GM19467 (cell line): ENCODE results near the gene RXFP4.
"Not testable (repeated sequence)": the region's sequence is repeated elsewhere in the genome, so short reads cannot be mapped to it uniquely, and the experiment has no call there.

Experiments used
- ATAC-seq: cut with Tn5 transposase; IDR thresholded peaks from one replicate; pipeline ENCODE4 v1.9.1; 2021; ENCODE audit warnings: mild to moderate bottlenecking, moderate library complexity; ENCODE audit not compliant: unreplicated experiment

The RXFP4 gene, protein sequence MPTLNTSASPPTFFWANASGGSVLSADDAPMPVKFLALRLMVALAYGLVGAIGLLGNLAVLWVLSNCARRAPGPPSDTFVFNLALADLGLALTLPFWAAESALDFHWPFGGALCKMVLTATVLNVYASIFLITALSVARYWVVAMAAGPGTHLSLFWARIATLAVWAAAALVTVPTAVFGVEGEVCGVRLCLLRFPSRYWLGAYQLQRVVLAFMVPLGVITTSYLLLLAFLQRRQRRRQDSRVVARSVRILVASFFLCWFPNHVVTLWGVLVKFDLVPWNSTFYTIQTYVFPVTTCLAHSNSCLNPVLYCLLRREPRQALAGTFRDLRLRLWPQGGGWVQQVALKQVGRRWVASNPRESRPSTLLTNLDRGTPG

GRCh38 chr1:155940993-155941844, at the start of gene RXFP4:
RXFP4 (plus strand) TSS chr1:155941638; CDS start chr1:155941710, 72 bp downstream.
- ATAC-seq: no peak

GRCh38 chr1:155892796-155893195, 48.6 kb upstream of the RXFP4 start:
- no peak for ATAC-seq

DNA sequence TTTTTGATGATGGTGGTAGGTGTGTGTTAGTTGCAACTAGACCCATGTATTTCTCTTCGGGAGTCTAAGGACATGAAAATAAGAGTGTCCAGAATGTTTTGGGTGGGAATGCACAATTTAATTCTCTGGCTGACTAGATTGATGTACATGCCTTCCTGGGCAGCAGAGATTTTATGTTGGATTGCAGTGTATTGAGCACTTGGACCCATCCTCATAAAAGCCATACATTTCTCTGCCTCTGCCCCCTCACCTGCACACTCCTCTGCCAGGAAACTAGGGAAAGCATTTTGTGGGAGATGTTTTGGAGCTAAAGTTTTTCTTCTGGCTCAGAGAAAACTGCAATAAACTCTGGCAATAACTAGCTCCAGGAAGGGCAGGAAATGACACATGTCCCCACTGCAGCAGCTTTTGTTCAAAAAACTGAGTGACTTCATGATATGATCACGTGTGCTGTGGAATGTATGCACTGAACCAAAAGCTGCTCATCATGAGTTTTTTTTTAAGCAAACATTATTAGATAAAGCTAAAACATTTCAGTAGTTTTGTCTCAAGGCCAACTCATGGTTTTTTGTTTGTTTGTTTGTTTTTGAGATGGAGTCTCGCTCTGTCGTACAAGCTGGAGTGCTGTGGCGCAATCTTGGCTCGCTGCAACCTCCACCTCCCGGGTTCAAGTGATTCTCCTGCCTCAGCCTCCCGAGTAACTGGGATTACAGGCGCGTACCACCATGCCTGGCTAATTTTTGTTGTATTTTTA, 47.9 kb upstream of the RXFP4 start:
- no peak for ATAC-seq

GRCh38 chr1:155895617-155896016, 45.8 kb upstream of the RXFP4 start:
- not testable (repeated sequence) for ATAC-seq

DNA sequence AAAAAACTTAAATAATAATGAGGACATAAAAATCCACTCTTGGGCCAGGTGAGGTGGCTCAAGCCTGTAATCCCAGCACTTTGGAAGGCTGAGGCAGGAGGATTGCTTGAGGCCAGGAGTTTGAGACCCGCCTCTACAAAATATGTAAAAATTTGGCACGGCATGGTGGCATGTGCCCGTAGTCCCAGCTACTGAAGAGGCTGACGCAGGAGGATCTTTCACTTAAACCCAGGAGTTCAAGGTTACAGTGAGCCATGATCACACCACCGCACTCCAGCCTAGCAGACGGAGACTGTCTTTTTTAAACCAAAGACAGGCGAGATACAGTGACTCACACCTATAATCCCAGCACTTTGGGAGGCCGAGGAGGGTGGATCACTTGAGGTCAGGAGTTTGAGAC, 45.0 kb upstream of the RXFP4 start:
- ATAC-seq: not testable (repeated sequence)

GRCh38 chr1:155897746-155898145, 43.7 kb upstream of the RXFP4 start:
- ATAC-seq: no peak

DNA sequence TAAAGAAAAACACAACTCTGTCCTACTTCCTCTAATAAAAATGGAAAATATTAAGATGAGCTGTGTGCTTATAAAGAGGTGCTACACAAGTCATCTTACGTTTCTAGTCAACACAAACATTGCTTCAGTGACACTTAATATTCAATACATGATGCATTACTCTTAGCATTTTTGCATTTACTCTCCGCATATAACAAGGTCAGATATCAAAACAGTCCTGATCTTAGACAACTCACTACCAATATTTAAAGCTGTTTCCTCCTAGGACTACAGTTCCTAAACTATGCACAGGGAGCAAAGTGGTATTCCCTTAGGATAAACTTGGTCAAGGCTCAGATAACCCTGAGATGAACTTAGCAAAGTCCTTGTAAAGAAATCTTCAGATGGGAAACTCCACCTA, 42.5 kb upstream of the RXFP4 start:
- ATAC-seq: no peak

- ATAC-seq: no peak
Measured at GRCh38 chr1:155899683-155900082, 41.8 kb upstream of the RXFP4 start.

DNA sequence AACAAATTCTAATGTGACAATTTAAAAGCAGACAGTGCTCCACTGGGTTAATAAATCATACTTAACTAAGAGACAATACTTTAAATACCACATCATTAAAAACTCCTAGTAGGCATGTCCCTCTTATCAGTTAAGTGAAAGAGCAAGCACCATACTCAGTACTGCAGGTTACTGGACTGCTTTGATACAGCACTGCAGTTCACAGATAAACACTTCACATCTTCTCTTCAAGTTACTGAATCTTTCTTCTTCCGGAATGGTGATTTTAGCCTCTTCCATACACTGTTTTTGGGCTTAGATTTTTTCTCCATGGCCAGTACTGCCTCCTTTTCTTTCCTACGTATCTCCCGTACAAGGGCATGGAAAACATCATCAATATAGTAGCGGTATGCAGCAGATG, 41.3 kb upstream of the RXFP4 start:
- no peak for ATAC-seq

DNA sequence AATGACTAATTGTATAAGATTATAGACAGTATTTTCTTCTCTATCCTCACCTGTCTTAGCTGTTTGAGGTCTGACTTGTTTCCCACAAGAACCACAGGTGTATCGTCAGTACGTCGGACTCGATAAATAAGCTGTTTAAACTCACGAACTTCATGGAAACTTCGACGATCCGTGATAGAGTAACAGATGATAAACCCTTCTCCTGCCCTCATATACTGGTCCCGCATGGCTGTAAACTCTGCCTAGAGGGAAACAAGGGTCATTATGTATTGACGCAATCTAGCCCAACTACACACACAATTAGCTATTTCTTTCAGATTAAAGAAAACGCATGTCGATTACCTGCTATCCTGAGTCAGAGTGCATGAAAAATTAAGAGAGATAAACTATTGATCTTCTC, 37.2 kb upstream of the RXFP4 start:
- no peak for ATAC-seq

- no peak for ATAC-seq
Measured at GRCh38 chr1:155909894-155910293, 31.5 kb upstream of the RXFP4 start.

GRCh38 chr1:155910621-155911121, 30.8 kb upstream of the RXFP4 start:
- ATAC-seq: no peak

DNA sequence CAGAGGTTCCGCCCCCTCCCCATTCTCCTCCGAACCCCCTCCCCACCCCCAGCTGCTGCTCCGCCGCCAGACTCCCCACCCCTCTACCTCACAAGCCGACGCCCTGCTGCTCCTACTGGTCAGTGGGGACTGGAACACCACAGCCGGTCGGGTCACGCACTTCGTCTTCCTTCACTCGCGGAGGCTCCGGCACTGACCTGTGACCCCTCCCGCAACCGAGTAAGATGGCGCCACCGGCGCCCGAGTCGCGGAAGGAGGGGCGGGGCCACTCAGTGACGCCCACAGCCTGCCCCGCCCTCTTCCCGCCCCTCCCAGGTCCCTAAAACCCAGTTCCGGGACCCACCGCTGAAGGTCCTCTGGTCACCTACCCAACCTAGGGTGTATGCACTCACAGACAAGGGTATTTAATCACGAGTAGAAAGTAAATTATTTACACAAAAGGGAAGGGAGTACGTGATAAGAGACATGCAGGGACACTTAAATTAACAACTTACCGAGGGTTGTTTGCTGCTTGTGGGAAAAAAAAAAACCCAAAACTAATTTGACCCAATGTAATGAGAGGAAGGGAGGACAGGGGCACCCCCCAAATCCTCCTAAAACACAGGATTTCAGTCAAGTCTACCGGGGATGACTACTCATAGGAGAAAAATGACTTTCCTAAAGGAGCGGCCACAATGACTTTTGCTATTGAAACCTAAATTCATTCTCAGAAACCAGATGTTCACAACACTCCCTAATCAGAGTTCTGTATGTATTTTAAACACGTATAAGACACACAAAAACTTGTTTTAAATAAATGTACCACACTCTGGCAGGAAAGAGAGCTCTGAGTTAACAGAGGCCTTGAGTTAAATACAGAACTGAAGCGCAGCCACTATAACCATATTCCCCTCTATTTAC, 30.0 kb upstream of the RXFP4 start, which contains the start of gene RIT1:
TSS of gene RIT1 (minus strand) at position 194 of the 900 bp plus-strand sequence. CDS start 588 bp downstream, outside the sequence.
- ATAC-seq: peak; percentile 79

GRCh38 chr1:155912056-155912536, 29.3 kb upstream of the RXFP4 start:
- ATAC-seq: no peak

GRCh38 chr1:155913969-155914757, 27.3 kb upstream of the RXFP4 start:
- ATAC-seq: no peak

DNA sequence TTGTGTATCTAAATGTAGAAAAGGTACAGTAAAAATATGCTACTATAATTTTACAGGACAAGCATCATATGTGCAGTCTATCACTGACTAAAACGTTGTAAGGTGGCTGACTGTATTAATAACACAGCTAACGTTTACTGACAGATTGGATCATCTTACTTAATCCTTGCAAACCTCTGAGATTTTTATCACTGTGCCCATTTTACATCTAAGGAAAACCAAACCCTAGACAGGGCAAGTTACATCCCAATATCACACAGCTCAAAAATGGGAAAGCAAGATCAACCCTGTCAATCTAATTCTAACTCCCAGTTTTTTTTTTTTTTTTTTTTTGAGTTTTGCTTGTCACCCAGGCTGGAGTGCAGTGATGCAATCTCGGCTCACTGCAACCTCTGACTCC, 22.8 kb upstream of the RXFP4 start:
- no peak for ATAC-seq

DNA sequence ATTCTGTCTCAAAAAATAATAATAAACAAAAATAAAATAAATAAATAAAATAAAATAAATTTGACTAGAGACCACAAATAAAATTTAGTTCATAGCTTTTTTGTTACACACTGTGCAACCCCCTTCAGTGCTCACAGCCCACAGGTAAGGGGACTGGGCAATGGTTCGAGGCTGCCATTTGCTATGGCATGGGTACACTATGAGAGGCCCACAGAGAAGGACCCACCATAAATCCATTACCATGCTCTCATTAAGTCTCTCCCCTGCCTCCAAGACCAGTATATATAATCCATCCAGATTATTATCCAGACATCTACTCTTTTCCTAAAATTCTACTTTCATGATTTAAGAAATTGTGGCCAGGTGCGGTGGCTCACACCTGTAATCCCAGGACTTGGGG, 21.6 kb upstream of the RXFP4 start:
- no peak for ATAC-seq

DNA sequence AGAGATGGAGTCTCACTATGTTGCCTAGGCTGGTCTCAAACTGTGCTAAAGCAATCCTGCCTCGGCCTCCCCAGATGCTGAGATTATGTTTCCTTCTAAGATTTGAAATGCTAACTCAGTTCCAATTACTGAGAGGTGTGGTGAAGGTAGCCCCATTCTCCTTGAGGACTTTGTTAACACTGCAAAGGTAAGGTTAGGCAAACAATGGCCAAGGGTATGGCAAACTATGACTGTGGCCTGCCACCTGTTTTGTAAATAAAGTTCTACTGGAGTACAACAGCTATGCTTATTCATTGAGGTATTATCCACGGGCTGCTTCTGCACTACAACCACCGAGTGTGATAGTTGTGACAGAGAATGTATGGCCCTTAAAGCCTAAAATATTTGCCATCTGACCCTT, 20.7 kb upstream of the RXFP4 start:
- no peak for ATAC-seq

DNA sequence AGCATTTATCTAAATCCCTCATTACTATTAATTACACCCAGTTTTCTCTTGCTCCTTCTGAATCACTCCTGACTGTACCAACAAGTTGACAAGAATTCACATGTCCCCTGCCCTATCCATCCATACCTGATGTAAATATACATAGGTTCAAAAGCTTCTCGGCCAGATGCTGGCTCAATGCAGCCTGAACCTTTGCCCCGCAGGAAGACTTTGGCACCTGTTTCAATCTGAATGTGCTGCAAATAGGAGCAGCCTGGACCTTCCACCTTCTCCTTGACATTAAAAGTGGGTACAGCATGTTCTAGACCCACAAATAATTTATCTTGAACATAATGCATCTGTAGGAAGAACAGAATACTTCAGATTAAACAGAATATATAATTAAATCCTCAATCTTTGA, 15.9 kb upstream of the RXFP4 start:
- no peak for ATAC-seq
